Peyer's patch (tissue), 4 donors: ENCODE results near the gene SP6. TPM values are rescaled to one million over a fixed set of nuclear protein-coding genes. Genes with fewer than 3 reads are reported as not detected.

Experiments
- DNase-seq, 3 donors: peaks; one replicate each; pipeline ENCODE4 v3.0.0-alpha.2; 2017 to 2019
- H3K27ac ChIP-seq, 4 donors: fragments of 200-600 bp; sonication (generic); one replicate each; pipeline ENCODE4 v1.5.1; 2016 to 2019
- H3K27me3 ChIP-seq, 2 donors: fragments of 200-600 bp; sonication (generic); one replicate each; pipeline ENCODE4 v1.5.1; 2019
- H3K36me3 ChIP-seq, 3 donors: fragments of 200-600 bp; sonication (generic); one replicate each; pipeline ENCODE4 v1.5.1; 2016 to 2019
- H3K4me1 ChIP-seq, 4 donors: fragments of 200-600 bp; sonication (generic); one replicate each; pipeline ENCODE4 v1.5.1; 2016 to 2019
- H3K4me3 ChIP-seq, 4 donors: fragments of 200-600 bp; sonication (generic); 1 replicate in 3 of 4; 2 replicates in 1 of 4; pipeline ENCODE4 v1.5.1; 2016 to 2019; ENCODE audit warnings: mild to moderate bottlenecking in 1 of 4
- H3K9me3 ChIP-seq, 4 donors: fragments of 200-600 bp; sonication (generic); one replicate each; pipeline ENCODE4 v1.5.1; 2016 to 2019; ENCODE audit warnings: mild to moderate bottlenecking in 1 of 4
- POLR2A ChIP-seq, 2 donors: fragments of 450-650 bp; IDR thresholded peaks; one replicate each; pipeline ENCODE4 v1.5.1; 2017; ENCODE audit warnings: antibody characterized with exemption in 2 of 2, mild to moderate bottlenecking in 2 of 2, moderate library complexity in 2 of 2
- total RNA-seq, 4 donors: library from RNA; depleted of rRNA; stranded (reverse); fragments of >200 nt; gene quantifications; one replicate each; pipeline ENCODE4 v1.1.0, GENCODE V29; 2016
- TF ChIP-seq, protein P1 (sequence below), 6 experiments: fragments of 450-650 bp in 4 of 6; fragments of 200-600 bp in 2 of 6; sonication (generic) in 1 of 6; IDR thresholded peaks; one replicate each; pipeline ENCODE4 v1.5.1; 2017 to 2019; ENCODE audit warnings: antibody characterized with exemption in 6 of 6, mild to moderate bottlenecking in 3 of 6, moderate library complexity in 1 of 6

Gene SP6
- total RNA-seq, 4 donors from 2014 or later: 3.3 to 27.0 (median 16.6) TPM

DNA sequence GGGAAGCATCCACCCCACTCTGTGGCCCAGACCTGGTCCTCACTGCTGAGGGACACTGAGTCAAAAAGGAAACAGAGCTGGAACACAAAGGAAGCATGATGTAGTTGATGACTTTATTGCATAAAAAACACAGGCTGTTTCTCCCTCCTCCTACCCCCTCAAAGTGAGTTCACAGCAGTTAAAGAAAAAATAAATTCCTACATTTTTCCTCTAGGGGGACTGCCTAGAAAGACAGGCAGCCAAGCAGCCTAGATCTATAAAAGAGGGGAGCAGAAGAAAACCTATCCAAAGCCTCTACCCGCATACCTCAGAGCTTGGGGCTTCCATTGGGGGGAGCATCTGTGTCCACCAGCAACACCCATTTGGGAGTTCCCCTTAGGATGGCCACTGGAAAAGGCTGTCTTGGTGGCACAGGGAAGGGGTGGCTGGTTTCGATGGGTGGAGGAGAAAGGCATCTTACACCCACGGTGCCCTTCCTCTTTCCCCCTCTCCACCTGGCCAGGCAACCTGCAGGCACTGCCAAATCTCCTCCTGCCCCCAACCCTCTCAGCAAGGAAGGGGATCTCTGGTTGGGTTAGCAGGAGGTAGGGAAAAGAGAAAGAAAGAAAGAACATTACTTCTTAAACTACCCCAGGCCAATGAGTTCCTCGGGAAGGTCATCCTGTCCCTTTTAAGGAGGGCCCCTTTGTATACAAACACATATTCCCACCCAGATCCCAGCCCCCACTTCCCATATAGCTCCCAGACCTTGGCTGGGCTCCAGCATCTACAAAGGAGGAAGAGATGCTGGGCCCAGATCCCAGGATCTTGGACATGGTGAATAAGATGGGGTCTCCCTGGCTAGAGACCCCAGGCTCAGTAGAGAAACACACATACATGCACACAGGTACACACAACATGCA is 5.9 kb downstream of the SP6 start:
- H3K27me3 ChIP-seq: peaks cover 0 to 9% of the 10 kb centered on the region in 2 donors
- no peak for DNase-seq
- TF ChIP-seq, protein P1, sequence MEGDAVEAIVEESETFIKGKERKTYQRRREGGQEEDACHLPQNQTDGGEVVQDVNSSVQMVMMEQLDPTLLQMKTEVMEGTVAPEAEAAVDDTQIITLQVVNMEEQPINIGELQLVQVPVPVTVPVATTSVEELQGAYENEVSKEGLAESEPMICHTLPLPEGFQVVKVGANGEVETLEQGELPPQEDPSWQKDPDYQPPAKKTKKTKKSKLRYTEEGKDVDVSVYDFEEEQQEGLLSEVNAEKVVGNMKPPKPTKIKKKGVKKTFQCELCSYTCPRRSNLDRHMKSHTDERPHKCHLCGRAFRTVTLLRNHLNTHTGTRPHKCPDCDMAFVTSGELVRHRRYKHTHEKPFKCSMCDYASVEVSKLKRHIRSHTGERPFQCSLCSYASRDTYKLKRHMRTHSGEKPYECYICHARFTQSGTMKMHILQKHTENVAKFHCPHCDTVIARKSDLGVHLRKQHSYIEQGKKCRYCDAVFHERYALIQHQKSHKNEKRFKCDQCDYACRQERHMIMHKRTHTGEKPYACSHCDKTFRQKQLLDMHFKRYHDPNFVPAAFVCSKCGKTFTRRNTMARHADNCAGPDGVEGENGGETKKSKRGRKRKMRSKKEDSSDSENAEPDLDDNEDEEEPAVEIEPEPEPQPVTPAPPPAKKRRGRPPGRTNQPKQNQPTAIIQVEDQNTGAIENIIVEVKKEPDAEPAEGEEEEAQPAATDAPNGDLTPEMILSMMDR (IDR thresholded peaks at IDR 0.05): peak in 4 of 6 experiments; percentile 20 to 36 (median 29)
- no peak for TF ChIP-seq POLR2A (IDR thresholded peaks at IDR 0.05)
- no peak overlapping the region for H3K27ac ChIP-seq
- peaks cover 7 to 51% (median 12%) of the 10 kb centered on the region in 4 donors for H3K4me1 ChIP-seq
- peaks cover 0 to 16% (median 0%) of the 10 kb centered on the region in 3 donors for H3K36me3 ChIP-seq
- no peak overlapping the region for H3K4me3 ChIP-seq
- no peaks in the 10 kb centered on the region for H3K9me3 ChIP-seq

DNA sequence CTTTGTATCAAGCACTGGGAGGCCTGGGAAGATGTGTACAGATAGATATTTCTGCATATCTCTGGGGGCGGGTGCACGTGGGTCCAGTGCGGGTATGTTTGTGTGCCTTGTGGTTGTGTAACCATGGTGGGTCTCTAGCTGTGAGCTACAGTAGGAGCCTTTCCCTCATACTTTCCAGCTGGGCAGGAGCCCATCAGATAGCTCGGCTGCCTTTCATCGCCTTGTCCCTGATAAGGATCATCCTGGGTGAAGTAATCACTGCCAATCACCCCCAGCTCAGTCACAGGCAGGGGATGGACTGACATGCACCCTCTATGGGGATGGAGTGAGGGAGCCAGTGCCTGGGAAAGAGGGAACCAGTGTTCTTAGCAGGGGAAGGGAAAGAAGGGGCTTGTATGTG is 6.7 kb downstream of the SP6 start:
- peaks cover 7 to 60% (median 14%) of the 10 kb centered on the region in 4 donors for H3K4me1 ChIP-seq
- peaks cover 0 to 9% of the 10 kb centered on the region in 2 donors for H3K27me3 ChIP-seq
- H3K27ac ChIP-seq: peak overlapping the region in 1 of 4 donors; percentile 79
- no peaks in the 10 kb centered on the region for H3K9me3 ChIP-seq
- TF ChIP-seq, protein P1 (IDR thresholded peaks at IDR 0.05): no peak
- no peak for TF ChIP-seq POLR2A (IDR thresholded peaks at IDR 0.05)
- H3K36me3 ChIP-seq: peaks cover 0 to 16% (median 0%) of the 10 kb centered on the region in 3 donors
- peak in 1 of 3 donors; percentile 70 for DNase-seq
- H3K4me3 ChIP-seq: no peak overlapping the region

- no peaks in the 10 kb centered on the region for H3K9me3 ChIP-seq
- H3K4me3 ChIP-seq: no peak overlapping the region
- H3K27me3 ChIP-seq: peaks cover 0 to 9% of the 10 kb centered on the region in 2 donors
- H3K36me3 ChIP-seq: peaks cover 0 to 22% (median 0%) of the 10 kb centered on the region in 3 donors
- H3K27ac ChIP-seq: peak overlapping the region in 2 of 4 donors; percentile 8 to 79
- no peak for TF ChIP-seq POLR2A (IDR thresholded peaks at IDR 0.05)
- TF ChIP-seq, protein P1 (IDR thresholded peaks at IDR 0.05): no peak
- peaks cover 7 to 60% (median 14%) of the 10 kb centered on the region in 4 donors for H3K4me1 ChIP-seq
- no peak for DNase-seq
Measured at GRCh38 chr17:47843391-47843730, 7.6 kb downstream of the SP6 start.

DNA sequence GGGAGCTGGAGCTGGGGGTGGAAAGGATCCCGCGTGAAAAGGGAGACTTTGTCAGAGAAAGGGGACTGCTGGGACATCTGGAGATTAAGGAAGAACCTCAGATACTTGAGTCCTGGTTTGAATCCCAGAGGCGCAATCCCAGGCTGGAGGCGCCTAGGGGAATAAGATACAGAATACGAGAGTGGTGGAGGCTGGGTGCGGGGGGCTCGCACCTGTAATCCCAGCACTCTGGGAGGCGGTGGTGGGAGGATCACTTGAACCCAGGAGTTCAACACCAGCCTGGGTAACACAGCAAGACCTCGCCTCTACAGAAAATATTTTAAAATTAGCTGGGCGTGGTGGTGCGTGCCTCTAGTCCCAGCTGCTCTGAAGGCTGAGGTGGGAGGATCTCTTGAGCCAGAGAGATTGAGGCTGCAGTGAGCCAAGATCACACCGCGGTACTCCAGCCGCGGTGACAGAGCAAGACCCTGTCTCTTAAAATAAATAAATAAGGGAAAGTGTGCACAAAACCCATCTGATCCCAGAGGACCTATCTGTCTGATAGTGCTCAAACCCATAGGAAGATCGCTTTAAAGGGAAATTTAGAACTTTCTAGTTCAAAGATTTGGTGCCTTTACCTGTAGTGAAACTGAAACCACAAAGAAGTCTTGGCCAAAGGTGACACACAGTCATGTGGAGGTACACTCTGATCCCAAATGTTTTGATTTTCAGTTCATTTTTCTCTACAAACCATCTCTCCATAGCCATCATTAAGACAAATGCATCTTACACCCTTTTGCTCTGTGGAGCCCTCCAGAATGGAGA is 9.3 kb downstream of the SP6 start:
- Histone ChIP-seq H3K27me3 (no peaks in the 10 kb centered on the region), H3K4me1 (peaks cover 7 to 46% (median 11%) of the 10 kb centered on the region in 4 donors), H3K27ac (peak overlapping the region; percentile 65 to 79 (median 78)), H3K36me3 (peaks cover 0 to 22% (median 0%) of the 10 kb centered on the region in 3 donors), H3K9me3 (no peaks in the 10 kb centered on the region), H3K4me3 (peak overlapping the region; percentile 67 to 99 (median 82))
- TF ChIP-seq POLR2A (IDR thresholded peaks at IDR 0.05): no peak
- TF ChIP-seq, protein P1 (IDR thresholded peaks at IDR 0.05): no peak
- no peak for DNase-seq

DNA sequence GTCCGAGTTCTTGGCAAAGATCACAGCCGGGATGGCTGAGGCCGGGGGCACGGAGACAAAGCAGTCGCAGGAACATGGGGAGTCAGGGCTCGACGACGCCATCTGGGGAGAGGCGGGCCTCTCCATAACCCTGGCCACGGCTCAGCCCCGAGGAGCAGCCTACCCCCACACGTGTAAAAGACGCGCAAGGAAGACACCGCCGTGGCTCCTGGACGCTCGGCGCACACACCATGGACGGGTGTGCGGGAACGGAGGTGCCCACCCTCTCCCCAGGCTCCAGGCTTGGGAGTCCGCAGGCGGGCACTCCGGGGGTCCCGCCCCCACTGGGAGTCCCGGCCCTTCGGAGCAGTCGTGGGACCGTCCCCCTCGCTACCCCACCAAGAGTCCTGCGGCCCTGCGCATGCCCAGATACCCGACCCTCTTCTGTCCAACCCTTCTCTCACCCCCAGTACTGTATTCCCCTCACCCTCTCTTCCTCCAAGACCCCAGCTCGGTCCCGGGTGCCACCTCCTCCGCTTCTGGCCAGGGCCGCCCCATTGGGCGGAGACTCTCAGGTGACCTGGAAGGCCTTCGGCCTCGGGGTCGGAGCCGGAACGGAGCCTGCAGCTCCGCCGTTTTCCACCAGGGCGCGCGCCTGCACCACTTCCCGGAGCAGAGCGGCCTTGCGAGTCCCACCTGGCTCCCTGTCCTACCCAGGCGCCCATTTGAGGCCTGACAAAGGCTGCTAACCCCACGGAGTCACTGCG is 10.0 kb downstream of the SP6 start, which contains the start of gene SCRN2:
TSS of gene SCRN2 (minus strand) at position 532 of the 746 bp plus-strand sequence. CDS start at position 102, 430 bp downstream.
- Histone ChIP-seq H3K36me3 (peaks cover 0 to 30% (median 0%) of the 10 kb centered on the region in 3 donors), H3K4me3 (peak within 1 kb of the TSS; percentile 67 to 99 (median 82)), H3K4me1 (peaks cover 7 to 46% (median 11%) of the 10 kb centered on the region in 4 donors), H3K9me3 (no peaks in the 10 kb centered on the region), H3K27ac (peak within 1 kb of the TSS; percentile 65 to 79 (median 78)), H3K27me3 (no peaks in the 10 kb centered on the region)
- TF ChIP-seq POLR2A (IDR thresholded peaks at IDR 0.05): peak in 1 of 2 donors; percentile 22
- TF ChIP-seq, protein P1 (IDR thresholded peaks at IDR 0.05): peak; percentile 96 to 99 (median 98)
- DNase-seq: peak; percentile 87 to 97 (median 96)
